Calu3 (cell line): ENCODE data around the gene PANX2. TPM values are rescaled to one million over a fixed set of nuclear protein-coding genes. Genes with fewer than 3 reads are reported as not detected.

ENCODE experiments used
- BruUV-seq: library from RNA; stranded (reverse); fragments of 400-500 nt; replicated peaks from 2 replicates; lab custom pipeline; 2021; lab: Mats Ljungman, UMichigan
- CTCF ChIA-PET: fragments of 300-600 bp; sonication (Branson Sonifier 250); formaldehyde crosslinking; loops from one replicate; lab custom pipeline; 2022; ENCODE audit warnings: antibody characterized with exemption; lab: Charles Lee
- DNase-seq: peaks from one replicate; pipeline ENCODE4 v3.0.0; 2022
- H3K27ac Mint-ChIP-seq: one replicate; pipeline ENCODE4 v1.8.0; 2022; ENCODE audit warnings: mixed read lengths; ENCODE audit not compliant: unreplicated experiment
- H3K27me3 Mint-ChIP-seq: one replicate; pipeline ENCODE4 v1.8.0; 2022; ENCODE audit warnings: mixed read lengths; ENCODE audit not compliant: unreplicated experiment
- H3K36me3 Mint-ChIP-seq: one replicate; pipeline ENCODE4 v1.8.0; 2022; ENCODE audit warnings: mild to moderate bottlenecking, moderate library complexity, mixed read lengths; ENCODE audit not compliant: insufficient read depth, unreplicated experiment
- H3K4me1 Mint-ChIP-seq: one replicate; pipeline ENCODE4 v1.8.0; 2022; ENCODE audit warnings: mild to moderate bottlenecking, low read depth, mixed read lengths; ENCODE audit not compliant: unreplicated experiment
- H3K4me3 Mint-ChIP-seq: one replicate; pipeline ENCODE4 v1.8.0; 2022; ENCODE audit warnings: mild to moderate bottlenecking, low read depth, moderate library complexity, mixed read lengths; ENCODE audit not compliant: unreplicated experiment
- H3K9me3 Mint-ChIP-seq: one replicate; pipeline ENCODE4 v1.8.0; 2022; ENCODE audit warnings: low read depth, mixed read lengths; ENCODE audit not compliant: unreplicated experiment
- intact Hi-C: fragments of 100-400 bp; cut with micrococcal nuclease; formaldehyde crosslinking; loops from one replicate; pipeline ENCODE4 v1.10.0; 2022; ENCODE audit not compliant: unreplicated experiment
- total RNA-seq: library from RNA; stranded (reverse); gene quantifications from 2 replicates; pipeline ENCODE4 v1.2.3, GENCODE V29; 2022
- TF ChIP-seq, protein P1 (sequence below): fragments of 200-600 bp; IDR thresholded peaks from one replicate; pipeline ENCODE4 v1.8.0; 2022; ENCODE audit warnings: antibody characterized with exemption; ENCODE audit not compliant: unreplicated experiment

The PANX2 gene
- total RNA-seq, 1 experiment from 2014 or later = 2.0 TPM

DNA sequence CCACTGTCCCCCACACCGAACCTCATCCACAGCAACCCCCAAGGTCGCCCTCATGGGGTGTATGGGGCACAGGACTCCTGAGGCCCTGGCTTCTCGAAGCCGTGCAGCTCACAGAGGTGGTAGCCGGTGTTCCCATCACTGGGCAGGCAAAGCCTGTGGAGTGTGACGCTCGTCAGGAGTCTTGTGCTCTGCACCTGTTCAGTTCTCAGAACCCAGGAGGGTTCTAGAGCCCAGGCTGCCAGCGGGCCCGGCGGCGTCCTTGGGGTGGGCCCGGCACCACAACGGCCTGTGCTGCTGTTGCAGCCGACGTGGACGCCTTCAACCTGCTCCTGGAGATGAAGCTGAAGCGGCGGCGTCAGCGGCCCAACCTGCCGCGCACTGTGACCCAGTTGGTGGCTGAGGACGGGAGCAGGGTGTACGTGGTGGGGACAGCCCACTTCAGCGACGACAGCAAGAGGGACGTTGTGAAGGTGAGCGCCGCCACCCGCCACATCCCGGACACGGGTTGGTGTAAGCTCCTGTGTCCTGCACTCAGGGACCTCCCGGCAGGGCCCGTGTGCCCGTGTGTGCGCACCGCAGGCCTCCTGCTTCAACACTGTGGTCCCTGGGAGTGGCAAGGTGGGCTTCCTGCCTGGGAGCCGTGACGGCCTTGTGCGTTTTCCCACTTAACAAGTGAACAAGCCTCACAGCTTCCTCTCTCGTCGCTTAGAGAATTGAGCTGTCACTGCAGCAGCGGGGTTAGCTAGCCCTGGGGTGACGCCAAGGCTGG is 23.7 kb downstream of the PANX2 start:
- no peak for DNase-seq
- Mint-ChIP-seq H3K4me1 (peaks cover 11% of the 10 kb centered on the region), H3K36me3 (peaks cover 49% of the 10 kb centered on the region), H3K4me3 (no peak overlapping the region), H3K27me3 (no peaks in the 10 kb centered on the region), H3K27ac (no peak overlapping the region), H3K9me3 (no peaks in the 10 kb centered on the region)
- no TSS peak for BruUV-seq
- TF ChIP-seq, protein P1, sequence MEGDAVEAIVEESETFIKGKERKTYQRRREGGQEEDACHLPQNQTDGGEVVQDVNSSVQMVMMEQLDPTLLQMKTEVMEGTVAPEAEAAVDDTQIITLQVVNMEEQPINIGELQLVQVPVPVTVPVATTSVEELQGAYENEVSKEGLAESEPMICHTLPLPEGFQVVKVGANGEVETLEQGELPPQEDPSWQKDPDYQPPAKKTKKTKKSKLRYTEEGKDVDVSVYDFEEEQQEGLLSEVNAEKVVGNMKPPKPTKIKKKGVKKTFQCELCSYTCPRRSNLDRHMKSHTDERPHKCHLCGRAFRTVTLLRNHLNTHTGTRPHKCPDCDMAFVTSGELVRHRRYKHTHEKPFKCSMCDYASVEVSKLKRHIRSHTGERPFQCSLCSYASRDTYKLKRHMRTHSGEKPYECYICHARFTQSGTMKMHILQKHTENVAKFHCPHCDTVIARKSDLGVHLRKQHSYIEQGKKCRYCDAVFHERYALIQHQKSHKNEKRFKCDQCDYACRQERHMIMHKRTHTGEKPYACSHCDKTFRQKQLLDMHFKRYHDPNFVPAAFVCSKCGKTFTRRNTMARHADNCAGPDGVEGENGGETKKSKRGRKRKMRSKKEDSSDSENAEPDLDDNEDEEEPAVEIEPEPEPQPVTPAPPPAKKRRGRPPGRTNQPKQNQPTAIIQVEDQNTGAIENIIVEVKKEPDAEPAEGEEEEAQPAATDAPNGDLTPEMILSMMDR = no peak
- intact Hi-C loops = no loop called here
- CTCF ChIA-PET = no interaction called here

DNA sequence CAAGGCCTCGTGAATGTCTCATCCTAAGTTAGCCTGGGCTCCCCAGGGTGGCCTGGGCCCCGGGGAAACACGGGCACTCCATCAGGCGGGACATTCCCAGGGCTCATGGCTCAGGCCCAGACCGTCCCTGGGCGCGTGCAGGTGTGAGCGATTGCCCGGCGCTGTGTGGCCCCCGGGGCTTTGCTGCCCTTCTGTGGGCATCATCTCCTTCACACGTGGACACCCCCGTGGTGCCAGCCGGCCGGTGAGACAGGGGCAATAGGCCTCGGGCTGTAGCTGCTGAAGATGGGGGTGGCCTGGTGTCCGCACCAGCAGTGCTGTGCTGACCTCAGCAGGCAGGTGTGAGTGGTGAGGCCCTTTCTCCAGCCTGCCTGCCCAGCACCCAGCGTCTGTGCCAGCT is 25.7 kb downstream of the PANX2 start:
- no peak for DNase-seq
- TF ChIP-seq, protein P1 = no peak
- Mint-ChIP-seq H3K36me3 (peaks cover 56% of the 10 kb centered on the region), H3K9me3 (no peaks in the 10 kb centered on the region), H3K4me1 (no peaks in the 10 kb centered on the region), H3K27me3 (no peaks in the 10 kb centered on the region), H3K27ac (no peak overlapping the region), H3K4me3 (no peak overlapping the region)
- CTCF ChIA-PET = no interaction called here
- BruUV-seq = no TSS peak
- intact Hi-C loops = no loop called here

DNA sequence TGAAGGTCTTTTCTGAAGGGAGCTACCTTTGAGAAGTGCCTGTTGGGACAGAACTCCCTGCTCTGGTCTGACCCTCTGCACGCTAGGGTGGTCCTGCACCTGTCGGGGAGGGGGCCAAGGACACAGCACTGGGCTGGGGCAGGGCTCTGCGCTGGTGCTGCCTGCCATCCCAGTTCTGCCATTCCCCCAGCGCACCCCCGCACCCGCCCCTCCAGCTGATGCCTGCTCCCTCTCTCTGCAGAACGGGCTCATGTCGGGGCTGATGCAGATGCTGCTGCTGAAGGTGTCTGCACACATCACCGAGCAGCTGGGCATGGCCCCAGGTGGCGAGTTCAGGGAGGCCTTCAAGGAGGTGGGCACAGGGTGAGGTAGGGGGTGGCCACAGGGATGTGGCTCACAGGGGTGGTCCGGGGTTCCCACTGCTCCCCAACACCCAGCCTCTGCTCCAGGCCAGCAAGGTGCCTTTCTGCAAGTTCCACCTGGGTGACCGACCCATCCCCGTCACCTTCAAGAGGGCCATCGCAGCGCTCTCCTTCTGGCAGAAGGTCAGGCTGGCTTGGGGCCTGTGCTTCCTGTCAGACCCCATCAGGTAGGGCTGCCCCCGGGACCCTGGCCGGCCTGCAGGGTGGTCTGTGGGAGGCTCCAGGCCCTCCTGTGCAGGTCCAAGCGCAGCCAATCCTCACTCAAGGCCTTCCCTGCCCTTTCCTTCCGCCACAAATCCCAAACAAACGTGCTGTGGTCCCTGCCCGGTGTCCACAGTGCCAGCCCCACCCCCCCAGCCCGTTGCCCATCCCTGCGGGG is 26.7 kb downstream of the PANX2 start:
- no peaks in the 10 kb centered on the region for H3K27me3 Mint-ChIP-seq
- DNase-seq = no peak
- no peak overlapping the region for H3K27ac Mint-ChIP-seq
- H3K4me1 Mint-ChIP-seq = peaks cover 4% of the 10 kb centered on the region
- no TSS peak for BruUV-seq
- TF ChIP-seq, protein P1 = no peak
- no peak overlapping the region for H3K4me3 Mint-ChIP-seq
- H3K36me3 Mint-ChIP-seq = peaks cover 63% of the 10 kb centered on the region
- no peaks in the 10 kb centered on the region for H3K9me3 Mint-ChIP-seq
- CTCF ChIA-PET = no interaction called here
- intact Hi-C loops = no loop called here

DNA sequence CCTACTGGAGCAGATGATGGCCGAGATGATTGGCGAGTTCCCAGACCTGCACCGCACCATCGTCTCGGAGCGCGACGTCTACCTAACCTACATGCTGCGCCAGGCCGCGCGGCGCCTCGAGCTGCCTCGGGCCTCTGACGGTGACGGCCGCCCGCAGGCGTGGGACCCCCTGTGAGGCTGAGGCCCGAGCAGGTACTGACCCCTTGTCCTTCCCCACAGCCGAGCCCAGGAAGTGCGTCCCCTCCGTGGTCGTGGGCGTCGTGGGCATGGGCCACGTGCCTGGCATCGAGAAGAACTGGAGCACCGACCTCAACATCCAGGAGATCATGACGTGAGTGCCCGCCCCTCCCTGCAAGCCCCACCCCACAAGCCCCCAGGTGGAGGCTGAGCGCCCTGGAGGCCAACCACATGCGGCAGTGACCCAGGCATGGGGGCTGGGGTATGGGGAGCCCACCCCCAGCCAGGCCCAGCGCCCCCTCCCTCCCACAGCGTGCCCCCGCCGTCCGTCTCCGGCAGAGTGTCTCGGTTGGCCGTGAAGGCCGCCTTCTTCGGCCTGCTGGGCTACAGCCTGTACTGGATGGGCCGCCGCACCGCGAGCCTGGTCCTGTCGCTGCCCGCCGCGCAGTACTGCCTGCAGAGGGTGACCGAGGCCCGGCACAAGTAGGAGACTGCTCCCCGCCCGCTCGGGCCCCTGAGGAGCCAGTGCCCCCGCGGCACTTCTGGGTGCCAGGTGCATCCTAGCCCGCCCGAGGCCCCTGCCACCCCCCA is 27.5 kb downstream of the PANX2 start:
- Mint-ChIP-seq H3K27me3 (no peaks in the 10 kb centered on the region), H3K36me3 (peaks cover 72% of the 10 kb centered on the region), H3K27ac (no peak overlapping the region), H3K4me3 (no peak overlapping the region), H3K4me1 (peaks cover 9% of the 10 kb centered on the region), H3K9me3 (no peaks in the 10 kb centered on the region)
- no peak for DNase-seq
- TF ChIP-seq, protein P1 = no peak
- CTCF ChIA-PET = no interaction called here
- intact Hi-C loops = no loop called here
- no TSS peak for BruUV-seq
